Activated CD4-positive, alpha-beta T cell treated with anti-CD3 and anti-CD28 coated beads for 36 hours (primary cell): ENCODE measurements around the gene ARHGAP15. TPM values are rescaled to one million over a fixed set of nuclear protein-coding genes. Genes with fewer than 3 reads are reported as not detected.
"Not testable (repeated sequence)": the region's sequence is repeated elsewhere in the genome, so short reads cannot be mapped to it uniquely, and the experiment has no call there.

Experiments
- ATAC-seq: fragments of 200-7000 bp; cut with Tn5 transposase; one replicate; pipeline ENCODE4 v1.10.0; 2021; ENCODE audit warnings: mild to moderate bottlenecking, moderate library complexity
- CTCF ChIA-PET: fragments of 350-600 bp; sonication (Branson Sonifier 250); formaldehyde crosslinking; loops from one replicate; lab custom pipeline; 2021; ENCODE audit warnings: antibody characterized with exemption; lab: Charles Lee
- POLR2A ChIA-PET: fragments of 350-600 bp; sonication (Branson Sonifier 250); formaldehyde crosslinking; loops from one replicate; lab custom pipeline; 2021; ENCODE audit warnings: antibody characterized with exemption, inconsistent platforms; lab: Charles Lee
- DNase-seq: peaks from one replicate; pipeline ENCODE4 v3.0.0-alpha.2; 2020
- H3K27ac Mint-ChIP-seq: one replicate; pipeline ENCODE4 v1.8.0; 2021; ENCODE audit warnings: mixed read lengths
- H3K27me3 Mint-ChIP-seq: one replicate; pipeline ENCODE4 v1.8.0; 2021; ENCODE audit warnings: mixed read lengths
- H3K36me3 Mint-ChIP-seq: one replicate; pipeline ENCODE4 v1.8.0; 2021; ENCODE audit warnings: low read depth, mixed read lengths
- H3K4me1 Mint-ChIP-seq: one replicate; pipeline ENCODE4 v1.8.0; 2021; ENCODE audit warnings: mixed read lengths
- H3K4me3 Mint-ChIP-seq: one replicate; pipeline ENCODE4 v1.8.0; 2021; ENCODE audit warnings: mild to moderate bottlenecking, moderate library complexity, mixed read lengths
- H3K9me3 Mint-ChIP-seq: one replicate; pipeline ENCODE4 v1.8.0; 2021; ENCODE audit warnings: low read depth, mixed read lengths
- intact Hi-C, 2 experiments: fragments of 100-400 bp; cut with DNase I in 1 of 2; cut with micrococcal nuclease in 1 of 2; formaldehyde crosslinking; loops; one replicate each; pipeline versions ENCODE4 v1.14.2 to v1.15.1; 2022 to 2024; cut with DNase I, micrococcal nuclease
- total RNA-seq, 2 experiments: library from RNA; stranded (reverse); gene quantifications; one replicate each; pipeline ENCODE4 v1.2.3, GENCODE V29; 2021

The ARHGAP15 gene
- total RNA-seq, 2 experiments from 2014 or later, result 62.6 to 64.3 TPM

DNA sequence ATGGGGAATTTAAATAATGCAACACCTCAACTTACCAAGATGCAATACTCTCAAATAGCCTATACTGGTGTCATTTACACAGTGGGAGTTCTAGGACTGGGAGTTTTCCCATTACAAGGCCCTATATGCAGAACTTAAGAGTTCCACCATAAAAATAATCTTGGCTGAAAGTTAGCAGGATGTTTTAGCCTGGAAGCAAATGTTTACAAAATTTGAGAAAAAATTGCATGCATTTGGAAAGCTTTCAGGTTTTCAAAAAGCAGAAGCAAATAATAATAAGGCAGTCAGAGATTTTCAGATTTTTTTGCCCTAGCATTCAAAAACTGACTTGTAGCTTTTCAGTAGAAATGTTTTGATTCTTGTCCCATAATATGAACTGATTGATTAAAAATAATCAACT lies 397.3 kb downstream of the ARHGAP15 start:
- H3K27me3 Mint-ChIP-seq, result no peaks in the 10 kb centered on the region
- ChIA-PET POLR2A (no interaction called here), CTCF (interaction anchor here (0.7 to 1.0 kb wide), 2 partner anchors 18 to 215 kb away, joined by 3 read pairs; no protein-coding TSS in a partner anchor)
- H3K4me1 Mint-ChIP-seq, result peaks cover 53% of the 10 kb centered on the region
- intact Hi-C loops, result no loop called here
- DNase-seq (no peak), ATAC-seq (no peak)
- H3K36me3 Mint-ChIP-seq, result peaks cover 34% of the 10 kb centered on the region
- H3K27ac Mint-ChIP-seq, result no peak overlapping the region
- no peak overlapping the region for H3K4me3 Mint-ChIP-seq
- no peaks in the 10 kb centered on the region for H3K9me3 Mint-ChIP-seq

DNA sequence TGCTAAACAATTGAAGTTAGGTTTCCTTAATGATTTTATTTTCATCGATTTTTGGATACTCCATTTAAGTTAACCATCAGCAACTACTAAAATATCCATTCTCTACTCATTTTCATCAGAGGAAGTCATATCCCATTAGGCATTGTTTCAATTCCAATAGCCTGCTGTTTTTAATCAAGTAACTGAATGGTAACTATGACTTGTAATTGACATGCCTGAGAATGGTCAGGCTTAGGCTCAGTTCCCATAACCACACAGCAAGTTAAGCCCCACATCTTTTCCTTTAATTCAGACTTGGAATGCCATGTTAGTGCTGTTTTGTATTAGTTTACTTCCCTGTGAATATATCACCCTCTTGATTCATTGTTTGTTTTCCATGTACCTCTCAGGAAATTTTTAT lies 398.8 kb downstream of the ARHGAP15 start:
- H3K9me3 Mint-ChIP-seq, result no peaks in the 10 kb centered on the region

DNA sequence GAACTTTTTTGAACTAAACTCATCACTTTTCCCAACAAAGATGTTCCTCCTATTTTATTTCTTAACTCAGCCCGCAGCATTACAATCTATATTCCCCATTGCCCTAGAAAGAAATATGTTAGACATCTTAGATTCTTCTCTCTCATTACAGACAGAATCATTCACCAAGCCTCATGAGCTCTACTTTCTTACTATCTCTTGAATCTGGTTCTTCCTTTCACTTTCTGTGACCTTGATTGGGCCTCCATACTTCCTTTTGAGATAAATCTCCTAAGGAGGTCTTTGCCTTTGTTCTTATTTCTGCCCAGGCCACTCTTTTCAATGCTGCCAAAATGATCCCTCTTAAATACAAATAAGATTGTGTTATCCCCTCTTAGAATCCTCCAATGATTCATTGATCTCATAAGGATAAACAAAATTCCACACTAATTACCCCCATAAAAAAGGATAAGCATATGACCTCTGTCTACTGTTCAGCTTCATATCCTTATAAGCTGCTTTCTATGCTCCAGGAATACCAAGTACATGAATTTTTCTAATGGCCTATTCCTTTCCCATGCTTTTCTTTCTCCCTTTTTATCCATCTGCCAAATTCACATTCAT lies 400.0 kb downstream of the ARHGAP15 start:
- H3K4me3 Mint-ChIP-seq, result no peak overlapping the region
- CTCF ChIA-PET, result interaction anchor here (1.2 kb wide), 1 partner anchor 279 kb away, joined by 3 read pairs; no protein-coding TSS in a partner anchor
- DNase-seq (no peak), ATAC-seq (peak; percentile 51)
- peaks cover 41% of the 10 kb centered on the region for H3K36me3 Mint-ChIP-seq
- H3K27me3 Mint-ChIP-seq, result no peaks in the 10 kb centered on the region
- intact Hi-C loops, result no loop called here
- no peaks in the 10 kb centered on the region for H3K9me3 Mint-ChIP-seq
- peaks cover 29% of the 10 kb centered on the region for H3K4me1 Mint-ChIP-seq
- peak overlapping the region; percentile 4 for H3K27ac Mint-ChIP-seq
- POLR2A ChIA-PET, result interaction anchor here (0.6 kb wide), 1 partner anchor 350 kb away, joined by 3 read pairs; no protein-coding TSS in a partner anchor

More for the DNA sequence above, 398.8 kb downstream of the ARHGAP15 start:
- peaks cover 31% of the 10 kb centered on the region for H3K36me3 Mint-ChIP-seq
- intact Hi-C loops, result no loop called here
- no peaks in the 10 kb centered on the region for H3K27me3 Mint-ChIP-seq
- ATAC-seq (no peak), DNase-seq (no peak)
- ChIA-PET POLR2A (no interaction called here), CTCF (no interaction called here)
- no peak overlapping the region for H3K27ac Mint-ChIP-seq
- no peak overlapping the region for H3K4me3 Mint-ChIP-seq
- H3K4me1 Mint-ChIP-seq, result peaks cover 39% of the 10 kb centered on the region

DNA sequence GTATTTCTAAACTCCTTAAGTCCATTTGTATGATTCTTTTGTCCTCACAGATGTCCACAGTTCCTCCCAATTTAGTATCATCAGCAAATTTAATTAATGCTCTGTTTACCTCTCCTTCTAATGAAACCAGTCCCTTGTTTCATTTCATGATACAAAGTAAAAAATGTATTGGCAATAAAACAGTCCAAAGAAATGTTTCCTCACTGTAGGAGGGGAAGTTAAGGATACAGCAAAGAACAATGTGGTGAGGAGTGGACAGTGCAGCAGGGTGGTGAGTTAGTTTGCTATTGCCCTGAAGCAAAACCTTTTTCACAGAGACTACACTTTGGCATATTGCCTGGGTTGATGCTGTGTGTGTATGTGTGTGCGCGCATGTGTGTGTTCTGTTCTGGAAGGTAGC lies 401.5 kb downstream of the ARHGAP15 start:
- peaks cover 14% of the 10 kb centered on the region for H3K4me1 Mint-ChIP-seq
- H3K27me3 Mint-ChIP-seq, result no peaks in the 10 kb centered on the region
- H3K4me3 Mint-ChIP-seq, result no peak overlapping the region
- peaks cover 51% of the 10 kb centered on the region for H3K36me3 Mint-ChIP-seq
- no peak for DNase-seq
- ATAC-seq, result no peak
- H3K27ac Mint-ChIP-seq, result no peak overlapping the region
- POLR2A ChIA-PET, result no interaction called here
- intact Hi-C loops, result no loop called here
- CTCF ChIA-PET, result no interaction called here
- H3K9me3 Mint-ChIP-seq, result peaks cover 2% of the 10 kb centered on the region

DNA sequence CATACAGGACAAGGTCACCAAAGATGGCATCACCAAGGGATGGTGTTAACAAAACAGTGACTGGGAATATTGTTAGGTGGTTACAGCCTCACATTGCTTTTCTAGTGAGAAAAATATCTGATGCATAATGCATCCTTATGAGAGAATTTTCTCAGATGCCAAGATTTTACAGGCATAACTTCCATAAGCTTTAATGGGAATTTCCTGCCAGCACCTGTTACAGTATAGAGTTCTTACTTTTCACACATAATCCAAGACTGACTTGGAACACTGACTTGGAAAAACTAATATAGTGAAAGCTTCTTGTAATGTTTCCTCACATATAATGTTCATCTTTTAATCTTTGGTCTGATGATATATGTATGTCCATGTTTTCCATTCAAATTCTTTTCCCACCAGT lies 402.8 kb downstream of the ARHGAP15 start:
- CTCF ChIA-PET, result interaction anchor here (0.6 kb wide), 1 partner anchor 20 kb away, joined by 3 read pairs; no protein-coding TSS in a partner anchor

DNA sequence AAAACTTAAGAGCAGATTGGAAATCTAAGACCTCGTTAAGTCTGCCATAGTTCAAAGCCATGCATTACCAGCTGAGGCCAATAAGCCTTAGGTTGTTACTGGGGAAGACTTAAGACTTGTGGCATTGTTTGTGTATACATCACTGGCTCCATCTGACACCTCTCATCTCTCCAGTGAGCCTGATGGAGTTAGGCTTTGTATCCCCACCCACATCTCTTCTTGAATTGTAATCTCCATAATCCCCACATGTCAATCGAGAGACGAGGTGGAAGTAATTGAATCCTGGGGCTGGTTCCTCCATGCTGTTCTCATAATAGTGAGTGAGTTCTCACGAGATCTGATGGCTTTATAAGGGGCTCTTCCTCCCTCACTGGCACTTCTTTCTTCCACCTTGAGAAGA lies 404.6 kb downstream of the ARHGAP15 start:
- Mint-ChIP-seq H3K27me3 (no peaks in the 10 kb centered on the region), H3K9me3 (peaks cover 5% of the 10 kb centered on the region), H3K27ac (no peak overlapping the region), H3K4me3 (no peak overlapping the region), H3K36me3 (peaks cover 64% of the 10 kb centered on the region), H3K4me1 (peaks cover 9% of the 10 kb centered on the region)
- no peak for DNase-seq
- no peak for ATAC-seq
- POLR2A ChIA-PET, result no interaction called here
- CTCF ChIA-PET, result interaction anchor here (0.8 kb wide), 1 partner anchor 422 kb away, joined by 3 read pairs; no protein-coding TSS in a partner anchor
- intact Hi-C loops, result no loop called here

More for the DNA sequence above, 402.8 kb downstream of the ARHGAP15 start:
- Mint-ChIP-seq H3K9me3 (peaks cover 5% of the 10 kb centered on the region), H3K4me3 (no peak overlapping the region), H3K27ac (no peak overlapping the region), H3K27me3 (no peaks in the 10 kb centered on the region), H3K4me1 (peaks cover 13% of the 10 kb centered on the region), H3K36me3 (peaks cover 59% of the 10 kb centered on the region)
- intact Hi-C loops, result no loop called here
- POLR2A ChIA-PET, result no interaction called here
- ATAC-seq (no peak), DNase-seq (no peak)

DNA sequence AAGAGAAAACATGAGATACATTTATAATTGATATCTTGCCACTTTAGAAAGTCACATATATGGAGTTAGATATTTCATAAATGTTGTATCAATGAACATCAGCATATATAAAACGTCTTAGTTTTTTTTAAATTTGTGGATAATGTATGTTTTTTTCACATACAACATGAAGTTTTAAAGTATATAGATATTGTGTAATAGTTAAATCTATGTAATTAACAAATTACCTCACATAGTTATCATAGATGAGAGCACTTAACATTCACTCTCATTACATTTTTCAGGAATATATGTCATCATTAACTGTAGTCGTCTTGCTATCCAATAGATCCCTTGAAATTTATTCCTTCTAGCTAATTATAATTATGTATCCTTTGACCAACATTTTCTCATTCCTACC lies 406.6 kb downstream of the ARHGAP15 start:
- Mint-ChIP-seq H3K27me3 (no peaks in the 10 kb centered on the region), H3K9me3 (peaks cover 12% of the 10 kb centered on the region), H3K27ac (no peak overlapping the region), H3K4me3 (no peak overlapping the region), H3K36me3 (peaks cover 55% of the 10 kb centered on the region), H3K4me1 (peaks cover 8% of the 10 kb centered on the region)
- ChIA-PET POLR2A (no interaction called here), CTCF (no interaction called here)
- DNase-seq (no peak), ATAC-seq (no peak)
- intact Hi-C loops, result no loop called here

DNA sequence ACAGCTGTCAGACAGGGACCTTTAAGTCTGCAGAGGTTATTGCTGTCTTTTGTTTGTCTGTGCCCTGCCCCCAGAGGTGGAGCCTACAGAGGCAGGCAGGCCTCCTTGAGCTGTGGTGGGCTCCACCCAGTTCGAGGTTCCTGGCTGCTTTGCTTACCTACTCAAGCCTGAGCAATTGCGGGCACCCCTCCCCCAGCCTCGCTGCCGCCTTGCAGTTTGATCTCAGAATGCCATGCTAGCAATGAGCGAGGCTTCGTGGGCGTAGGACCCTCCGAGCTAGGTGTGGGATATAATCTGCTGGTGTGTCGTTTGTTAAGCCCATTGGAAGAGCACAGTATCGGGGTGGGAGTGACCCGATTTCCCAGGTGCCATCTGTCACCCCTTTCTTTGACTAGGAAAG lies 412.7 kb downstream of the ARHGAP15 start:
- peaks cover 32% of the 10 kb centered on the region for H3K36me3 Mint-ChIP-seq
- CTCF ChIA-PET, ATAC-seq, DNase-seq, H3K4me3 Mint-ChIP-seq, H3K27me3 Mint-ChIP-seq, H3K27ac Mint-ChIP-seq, POLR2A ChIA-PET, intact Hi-C loops: not testable (repeated sequence)
- peaks cover 13% of the 10 kb centered on the region for H3K9me3 Mint-ChIP-seq
- H3K4me1 Mint-ChIP-seq, result peaks cover 35% of the 10 kb centered on the region

DNA sequence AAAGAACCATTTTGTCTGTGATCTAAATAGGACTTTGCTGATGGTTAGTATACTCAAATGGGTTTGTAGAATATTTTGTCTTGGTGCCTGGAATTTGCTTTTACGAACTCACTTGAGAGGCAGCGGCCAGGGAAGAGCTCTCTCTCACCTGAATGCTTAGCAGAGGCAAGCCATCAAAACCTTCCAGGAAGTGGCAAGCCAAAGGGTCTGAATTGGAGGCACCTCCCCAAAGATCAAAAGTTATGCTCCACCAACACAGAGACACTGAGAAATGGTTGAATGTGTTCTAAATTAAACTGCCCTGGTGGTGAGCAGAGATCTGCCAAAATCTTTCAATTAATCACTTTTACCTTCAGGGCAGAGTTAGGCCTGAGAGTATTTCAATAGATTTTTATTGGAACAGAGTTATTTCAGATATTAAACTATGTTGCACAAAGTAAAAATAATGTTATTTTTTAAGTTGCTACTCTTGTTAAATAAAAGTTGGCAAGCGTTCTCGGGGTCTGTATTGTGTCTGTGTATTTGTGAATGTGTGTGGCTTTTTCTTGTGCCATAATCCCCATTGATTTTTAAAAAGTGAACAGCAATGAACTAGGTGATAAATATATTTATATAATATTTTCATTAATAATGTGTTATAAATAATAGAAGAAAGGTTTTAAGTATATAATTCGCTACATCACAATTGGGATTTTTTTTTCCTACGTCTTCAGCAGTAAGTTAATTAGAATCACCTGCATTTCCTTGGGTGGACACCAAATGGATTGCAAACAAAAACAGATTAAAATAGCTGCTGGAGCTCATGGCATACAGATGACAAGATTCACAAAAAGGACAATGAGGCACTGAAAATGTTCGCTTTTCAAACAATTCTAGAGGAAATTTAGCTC lies 416.1 kb downstream of the ARHGAP15 start:
- peaks cover 30% of the 10 kb centered on the region for H3K4me1 Mint-ChIP-seq
- H3K27me3 Mint-ChIP-seq, result no peaks in the 10 kb centered on the region
- no peak overlapping the region for H3K4me3 Mint-ChIP-seq
- peaks cover 9% of the 10 kb centered on the region for H3K9me3 Mint-ChIP-seq
- intact Hi-C loops, result no loop called here
- ChIA-PET CTCF (no interaction called here), POLR2A (no interaction called here)
- DNase-seq (no peak), ATAC-seq (no peak)
- H3K36me3 Mint-ChIP-seq, result peaks cover 26% of the 10 kb centered on the region
- peak overlapping the region; percentile 14 for H3K27ac Mint-ChIP-seq

DNA sequence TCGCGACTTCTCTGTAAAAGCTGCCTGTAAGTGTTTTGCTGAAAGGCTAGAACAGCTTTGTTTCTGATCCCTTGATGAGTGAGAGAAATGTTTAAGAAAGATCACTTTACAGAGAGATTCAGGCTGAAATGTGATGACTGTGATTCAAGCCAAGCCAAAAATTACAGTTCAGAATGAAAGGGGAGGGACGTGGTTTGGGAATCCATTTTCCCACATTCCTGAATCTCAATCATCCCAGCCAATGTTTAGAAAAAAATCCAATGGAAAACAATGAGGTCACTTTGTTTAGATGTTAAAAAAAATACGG lies 416.7 kb downstream of the ARHGAP15 start:
- no peak for DNase-seq
- H3K4me3 Mint-ChIP-seq, result no peak overlapping the region
- H3K9me3 Mint-ChIP-seq, result peaks cover 6% of the 10 kb centered on the region
- ATAC-seq, result no peak
- CTCF ChIA-PET, result no interaction called here
- H3K27ac Mint-ChIP-seq, result no peak overlapping the region
- intact Hi-C loops, result no loop called here
- H3K4me1 Mint-ChIP-seq, result peaks cover 27% of the 10 kb centered on the region
- peaks cover 21% of the 10 kb centered on the region for H3K36me3 Mint-ChIP-seq
- H3K27me3 Mint-ChIP-seq, result no peaks in the 10 kb centered on the region
- POLR2A ChIA-PET, result no interaction called here

DNA sequence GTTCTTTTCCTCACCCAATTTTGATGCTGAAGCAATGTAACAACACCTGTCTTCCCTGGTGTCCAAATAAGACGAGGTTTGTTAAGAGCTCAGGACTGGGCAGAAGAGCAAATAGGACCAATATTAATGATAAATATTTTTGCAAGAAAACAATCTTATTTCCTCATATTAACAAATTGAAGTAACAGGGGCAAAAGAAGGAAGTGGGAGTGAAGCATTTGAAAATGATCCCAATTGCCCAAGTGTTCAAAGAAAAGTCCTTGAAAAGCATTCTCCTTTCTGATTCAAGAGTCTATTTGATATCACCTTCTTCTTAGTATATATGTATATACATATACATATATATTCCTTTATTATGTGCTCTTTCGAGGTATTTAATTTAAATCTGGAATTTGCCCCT lies 418.8 kb downstream of the ARHGAP15 start:
- Mint-ChIP-seq H3K27me3 (no peaks in the 10 kb centered on the region), H3K27ac (no peak overlapping the region), H3K4me1 (peaks cover 25% of the 10 kb centered on the region), H3K4me3 (no peak overlapping the region), H3K36me3 (peaks cover 11% of the 10 kb centered on the region), H3K9me3 (no peaks in the 10 kb centered on the region)
- ATAC-seq (no peak), DNase-seq (no peak)
- intact Hi-C loops, result no loop called here
- ChIA-PET POLR2A (no interaction called here), CTCF (interaction anchor here (1.0 kb wide), 1 partner anchor 30 kb away, joined by 3 read pairs; no protein-coding TSS in a partner anchor)

DNA sequence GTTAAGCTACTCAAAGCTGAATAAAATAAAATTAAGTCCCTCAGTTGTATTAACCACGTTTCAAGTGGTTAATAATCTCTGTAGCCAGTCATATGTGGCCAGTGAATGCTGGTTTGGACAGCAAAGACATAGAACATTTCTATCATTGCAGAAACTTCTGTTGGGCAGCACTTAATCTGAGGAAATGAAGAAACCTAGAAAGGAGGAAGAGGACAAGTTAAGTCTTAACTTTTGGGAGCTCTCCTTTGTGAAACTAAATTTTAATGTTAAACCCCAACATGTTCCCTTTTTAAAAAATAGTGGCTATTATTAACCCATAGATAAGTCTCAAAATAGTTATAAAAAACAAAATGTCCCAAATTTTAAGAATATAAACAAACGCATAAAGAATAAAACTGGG lies 421.3 kb downstream of the ARHGAP15 start:
- H3K4me1 Mint-ChIP-seq, result peaks cover 11% of the 10 kb centered on the region
- no peak overlapping the region for H3K4me3 Mint-ChIP-seq
- ChIA-PET POLR2A (no interaction called here), CTCF (no interaction called here)
- intact Hi-C loops, result no loop called here
- H3K36me3 Mint-ChIP-seq, result peaks cover 8% of the 10 kb centered on the region
- no peaks in the 10 kb centered on the region for H3K9me3 Mint-ChIP-seq
- H3K27ac Mint-ChIP-seq, result no peak overlapping the region
- DNase-seq (no peak), ATAC-seq (no peak)
- H3K27me3 Mint-ChIP-seq, result no peaks in the 10 kb centered on the region
